HEK293 (cell line): Measurements from ENCODE around the gene DHRS7.

Source experiments
- BCL11A ChIP-seq: fragments of 450-650 bp; formaldehyde crosslinking; IDR thresholded peaks from 2 replicates; pipeline ENCODE4 v1.5.1; 2016; ENCODE audit warnings: low read depth, missing biosample characterization, missing genetic modification characterization
- CTCF ChIP-seq: fragments of 450-650 bp; formaldehyde crosslinking; IDR thresholded peaks from 2 replicates; pipeline ENCODE4 v1.5.1; 2016; ENCODE audit warnings: missing biosample characterization, missing genetic modification characterization
- KLF1 ChIP-seq: fragments of 450-650 bp; formaldehyde crosslinking; IDR thresholded peaks from 2 replicates; pipeline ENCODE4 v1.5.1; 2016; ENCODE audit warnings: missing biosample characterization, missing genetic modification characterization
- ZBTB11 ChIP-seq: fragments of 450-650 bp; formaldehyde crosslinking; conservative IDR thresholded peaks from 2 replicates; pipeline ENCODE4 v1.5.1; 2016; ENCODE audit warnings: low read depth, missing biosample characterization, missing genetic modification characterization
- ZIC2 ChIP-seq: fragments of 450-650 bp; formaldehyde crosslinking; IDR thresholded peaks from 2 replicates; pipeline ENCODE4 v1.5.1; 2016; ENCODE audit warnings: missing biosample characterization, missing genetic modification characterization
- ZNF138 ChIP-seq: fragments of 450-650 bp; formaldehyde crosslinking; IDR thresholded peaks from 2 replicates; pipeline ENCODE4 v1.5.1; 2016; ENCODE audit warnings: missing biosample characterization, missing genetic modification characterization, borderline replicate concordance
- ZNF24 ChIP-seq: fragments of 450-650 bp; formaldehyde crosslinking; IDR thresholded peaks from 2 replicates; pipeline ENCODE4 v1.5.1; 2016; ENCODE audit warnings: missing biosample characterization, missing genetic modification characterization
- ZNF624 ChIP-seq: fragments of 450-650 bp; formaldehyde crosslinking; IDR thresholded peaks from 2 replicates; pipeline ENCODE4 v1.5.1; 2017; ENCODE audit warnings: missing biosample characterization, missing genetic modification characterization
- ZNF747 ChIP-seq: fragments of 450-650 bp; formaldehyde crosslinking; IDR thresholded peaks from 2 replicates; pipeline ENCODE4 v1.5.1; 2016; ENCODE audit warnings: missing biosample characterization, missing genetic modification characterization
- ZSCAN30 ChIP-seq: fragments of 450-650 bp; IDR thresholded peaks from 2 replicates; pipeline ENCODE4 v1.5.1; 2018; ENCODE audit warnings: missing biosample characterization, mild to moderate bottlenecking, missing genetic modification characterization, moderate library complexity

GRCh38 chr14:60175255-60175902, 10.2 kb upstream of the DHRS7 start:
- TF ChIP-seq ZNF138 (tag by site-specific recombination) = no peak
- TF ChIP-seq BCL11A (tag by site-specific recombination) = no peak
- TF ChIP-seq KLF1 = no peak
- TF ChIP-seq ZNF624 (tag by site-specific recombination) = no peak
- TF ChIP-seq CTCF = no peak
- TF ChIP-seq ZSCAN30 (tag by site-specific recombination) = no peak
- no peak for TF ChIP-seq ZIC2
- no peak for TF ChIP-seq ZBTB11 (tag by site-specific recombination)
- no peak for TF ChIP-seq ZNF24 (tag by site-specific recombination)
- TF ChIP-seq ZNF747 (tag by site-specific recombination) = no peak
